ENCODE measurements around the gene RACGAP1.

The RACGAP1 gene

DNA sequence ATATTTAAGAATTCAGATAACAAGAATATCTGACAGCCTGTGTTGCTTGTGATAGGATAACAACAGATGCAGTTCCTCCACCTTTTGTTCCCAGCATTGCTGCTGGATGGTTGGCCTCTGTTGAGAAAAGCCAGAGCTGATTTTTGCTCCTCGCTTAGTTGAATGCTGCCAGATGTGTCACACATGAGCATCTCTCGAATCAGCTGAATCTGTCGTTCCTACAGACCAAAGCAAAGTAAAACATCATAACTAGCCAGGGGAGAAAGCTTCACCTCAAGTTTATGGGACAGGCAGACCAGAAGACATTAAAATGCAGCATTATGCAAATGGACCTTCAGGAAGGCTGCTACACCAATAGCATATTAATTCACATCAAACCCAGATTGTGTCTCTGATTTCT is 20.1 kb downstream of the RACGAP1 start:
- no peak for TF ChIP-seq ISL1 (CRISPR knock-in tag; IDR thresholded peaks at IDR 0.05)
- TF ChIP-seq CSRNP3 (CRISPR knock-in tag; IDR thresholded peaks at IDR 0.05), result no peak
- TF ChIP-seq TSHZ2 (CRISPR knock-in tag; IDR thresholded peaks at IDR 0.05), result peak; percentile 79; the same call in 1 of the 2 replicates
- no peak for TF ChIP-seq ZFP30 (CRISPR knock-in tag; IDR thresholded peaks at IDR 0.05)
- peak; percentile 90 for TF ChIP-seq TCF4 (CRISPR knock-in tag; IDR thresholded peaks at IDR 0.05; ENCODE audit: borderline replicate concordance)
- no peak for TF ChIP-seq ZNF565 (CRISPR knock-in tag; conservative IDR thresholded peaks at IDR 0.05; ENCODE audit: low read depth)
- ATAC-seq, result peak; percentile 51; the same call in 2 of the 3 replicates

DNA sequence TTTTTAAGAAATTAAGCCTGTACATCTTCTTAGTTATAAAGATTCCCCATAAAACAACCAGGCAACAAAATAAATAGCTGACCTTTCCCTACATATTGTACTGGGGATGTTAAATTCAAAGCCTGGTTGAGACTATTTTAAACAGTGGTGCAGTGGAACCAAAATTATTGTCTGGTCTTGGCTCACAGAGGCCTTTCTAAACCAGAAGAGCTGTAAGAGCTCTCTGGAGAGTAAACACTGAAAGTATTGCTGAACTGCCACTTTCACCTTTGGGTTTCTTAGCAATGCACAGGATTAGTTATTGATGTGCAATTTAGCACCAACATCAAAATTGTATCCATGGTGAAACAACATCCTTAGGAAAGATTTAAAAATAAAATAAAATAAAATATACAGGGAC is 20.6 kb downstream of the RACGAP1 start:
- ATAC-seq, result no peak
- no peak for TF ChIP-seq ZNF8 (CRISPR knock-in tag; IDR thresholded peaks at IDR 0.05)
- no peak for TF ChIP-seq TSHZ2 (CRISPR knock-in tag; IDR thresholded peaks at IDR 0.05)
- no peak for TF ChIP-seq PPARA (CRISPR knock-in tag; IDR thresholded peaks at IDR 0.05; ENCODE audit: borderline replicate concordance)
- no peak for TF ChIP-seq GLIS3 (CRISPR knock-in tag; IDR thresholded peaks at IDR 0.05)
- no peak for TF ChIP-seq ZFP30 (CRISPR knock-in tag; IDR thresholded peaks at IDR 0.05)
- no peak for TF ChIP-seq TOX (CRISPR knock-in tag; IDR thresholded peaks at IDR 0.05; ENCODE audit: borderline replicate concordance)
- no peak for TF ChIP-seq ZNF70 (CRISPR knock-in tag; IDR thresholded peaks at IDR 0.05)
- no peak for TF ChIP-seq CREB5 (CRISPR knock-in tag; IDR thresholded peaks at IDR 0.05; ENCODE audit: low read depth)
- no peak for TF ChIP-seq ESRRG (CRISPR knock-in tag; IDR thresholded peaks at IDR 0.05)
- TF ChIP-seq OSR1 (CRISPR knock-in tag; IDR thresholded peaks at IDR 0.05), result no peak
- TF ChIP-seq, protein P1, sequence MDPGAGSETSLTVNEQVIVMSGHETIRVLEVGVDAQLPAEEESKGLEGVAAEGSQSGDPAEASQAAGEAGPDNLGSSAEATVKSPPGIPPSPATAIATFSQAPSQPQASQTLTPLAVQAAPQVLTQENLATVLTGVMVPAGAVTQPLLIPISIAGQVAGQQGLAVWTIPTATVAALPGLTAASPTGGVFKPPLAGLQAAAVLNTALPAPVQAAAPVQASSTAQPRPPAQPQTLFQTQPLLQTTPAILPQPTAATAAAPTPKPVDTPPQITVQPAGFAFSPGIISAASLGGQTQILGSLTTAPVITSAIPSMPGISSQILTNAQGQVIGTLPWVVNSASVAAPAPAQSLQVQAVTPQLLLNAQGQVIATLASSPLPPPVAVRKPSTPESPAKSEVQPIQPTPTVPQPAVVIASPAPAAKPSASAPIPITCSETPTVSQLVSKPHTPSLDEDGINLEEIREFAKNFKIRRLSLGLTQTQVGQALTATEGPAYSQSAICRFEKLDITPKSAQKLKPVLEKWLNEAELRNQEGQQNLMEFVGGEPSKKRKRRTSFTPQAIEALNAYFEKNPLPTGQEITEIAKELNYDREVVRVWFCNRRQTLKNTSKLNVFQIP (CRISPR knock-in tag; IDR thresholded peaks at IDR 0.05; ENCODE audit: borderline replicate concordance, low read depth), result no peak
- TF ChIP-seq BACH2 (CRISPR knock-in tag; IDR thresholded peaks at IDR 0.05; ENCODE audit: borderline replicate concordance), result no peak
- no peak for TF ChIP-seq ISL1 (CRISPR knock-in tag; IDR thresholded peaks at IDR 0.05)

GRCh38 chr12:50003595-50003994 is 21.7 kb downstream of the RACGAP1 start:
- no peak for ATAC-seq
- TF ChIP-seq ISL1 (CRISPR knock-in tag; IDR thresholded peaks at IDR 0.05), result no peak
- no peak for TF ChIP-seq GLIS3 (CRISPR knock-in tag; IDR thresholded peaks at IDR 0.05)
- no peak for TF ChIP-seq CREB5 (CRISPR knock-in tag; IDR thresholded peaks at IDR 0.05; ENCODE audit: low read depth)
- TF ChIP-seq BACH2 (CRISPR knock-in tag; IDR thresholded peaks at IDR 0.05; ENCODE audit: borderline replicate concordance), result no peak
- no peak for TF ChIP-seq CSRNP3 (CRISPR knock-in tag; IDR thresholded peaks at IDR 0.05)
- TF ChIP-seq ARNTL (CRISPR knock-in tag; IDR thresholded peaks at IDR 0.05; ENCODE audit: borderline replicate concordance, low read depth), result no peak
- no peak for TF ChIP-seq OSR1 (CRISPR knock-in tag; IDR thresholded peaks at IDR 0.05)
- TF ChIP-seq ZC3H10 (CRISPR knock-in tag; IDR thresholded peaks at IDR 0.05), result no peak
- TF ChIP-seq TSHZ2 (CRISPR knock-in tag; IDR thresholded peaks at IDR 0.05), result no peak
- TF ChIP-seq CSDC2 (CRISPR knock-in tag; IDR thresholded peaks at IDR 0.05), result no peak
- no peak for TF ChIP-seq ZNF8 (CRISPR knock-in tag; IDR thresholded peaks at IDR 0.05)
- no peak for TF ChIP-seq ZFP30 (CRISPR knock-in tag; IDR thresholded peaks at IDR 0.05)
- TF ChIP-seq ZNF70 (CRISPR knock-in tag; IDR thresholded peaks at IDR 0.05), result no peak
- no peak for TF ChIP-seq TOX (CRISPR knock-in tag; IDR thresholded peaks at IDR 0.05; ENCODE audit: borderline replicate concordance)
